Uterus (tissue), 4 donors: ENCODE data around the gene CCDC152. TPM values are rescaled to one million over a fixed set of nuclear protein-coding genes. Genes with fewer than 3 reads are reported as not detected.

Experiments used
- DNase-seq, 2 donors: peaks; one replicate each; pipeline ENCODE4 v3.0.0-alpha.2; 2019 to 2020
- H3K27ac ChIP-seq, 2 donors: fragments of 200-600 bp; sonication (generic); 1 replicate in 1 of 2; 2 replicates in 1 of 2; pipeline ENCODE4 v1.5.1; 2016 to 2018
- H3K27me3 ChIP-seq, 2 donors: fragments of 200-600 bp; sonication (generic); one replicate each; pipeline ENCODE4 v1.5.1; 2018 to 2019; ENCODE audit warnings: control low read depth in 1 of 2
- H3K36me3 ChIP-seq, 2 donors: fragments of 200-600 bp; sonication (generic); one replicate each; pipeline ENCODE4 v1.5.1; 2019; ENCODE audit warnings: control low read depth in 1 of 2
- H3K4me1 ChIP-seq, 2 donors: fragments of 200-600 bp; sonication (generic); one replicate each; pipeline ENCODE4 v1.5.1; 2018 to 2019; ENCODE audit warnings: control low read depth in 1 of 2
- H3K4me3 ChIP-seq, 2 donors: fragments of 200-600 bp; sonication (generic); 1 replicate in 1 of 2; 2 replicates in 1 of 2; pipeline ENCODE4 v1.5.1; 2018 to 2019; ENCODE audit warnings: mild to moderate bottlenecking in 1 of 2
- H3K9me3 ChIP-seq, 2 donors: fragments of 200-600 bp; sonication (generic); one replicate each; pipeline ENCODE4 v1.5.1; 2019; ENCODE audit warnings: control low read depth in 1 of 2
- POLR2A ChIP-seq, 2 donors: fragments of 450-650 bp; IDR thresholded peaks; one replicate each; pipeline ENCODE4 v1.6.1; 2016; ENCODE audit warnings: antibody characterized with exemption in 2 of 2, mild to moderate bottlenecking in 1 of 2, moderate library complexity in 1 of 2
- intact Hi-C: fragments of 100-400 bp; cut with DNase I; formaldehyde crosslinking; loops from one replicate; pipeline ENCODE4 v1.15.1; 2023; ENCODE audit warnings: low total_unique reads
- total RNA-seq, 4 donors: library from RNA; depleted of rRNA in 3 of 4; stranded (reverse); fragments of >200 nt in 3 of 4; gene quantifications; one replicate each; pipeline versions ENCODE4 v1.1.0 to v1.2.4, GENCODE V29; 2014 to 2023
- TF ChIP-seq, protein P1 (sequence below), 4 experiments: fragments of 200-600 bp in 2 of 4; fragments of 450-650 bp in 2 of 4; sonication (generic) in 2 of 4; IDR thresholded peaks; one replicate each; pipeline ENCODE4 v1.5.1; 2016 to 2019; ENCODE audit warnings: antibody characterized with exemption in 4 of 4, mild to moderate bottlenecking in 2 of 4, moderate library complexity in 1 of 4
- donor health status: DM: yes; HTN: yes; CAD: no.

CCDC152 gene
- total RNA-seq, 4 donors from 2014 or later, result 0.76 to 3.9 TPM; not detected in 2

DNA sequence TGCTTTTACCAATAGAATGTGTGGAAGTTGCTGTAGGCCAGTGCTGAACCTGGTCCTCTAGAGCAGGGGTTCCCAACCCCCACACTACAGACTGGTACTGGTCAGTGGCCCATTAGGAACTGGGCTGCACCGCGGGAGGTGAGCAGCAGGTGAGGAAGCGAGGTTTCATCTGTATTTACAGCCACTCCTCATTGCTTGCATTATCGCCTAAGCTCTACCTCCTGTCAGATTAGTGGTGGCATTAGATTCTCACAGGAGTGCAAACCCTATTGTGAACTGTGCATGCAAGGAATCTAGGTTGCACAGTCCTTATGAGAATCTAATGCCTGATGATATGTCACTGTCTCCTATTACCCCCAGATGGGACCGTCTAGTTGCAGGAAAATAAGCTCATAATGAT, 6.1 kb upstream of the CCDC152 start:
- no peak for DNase-seq
- TF ChIP-seq, protein P1, sequence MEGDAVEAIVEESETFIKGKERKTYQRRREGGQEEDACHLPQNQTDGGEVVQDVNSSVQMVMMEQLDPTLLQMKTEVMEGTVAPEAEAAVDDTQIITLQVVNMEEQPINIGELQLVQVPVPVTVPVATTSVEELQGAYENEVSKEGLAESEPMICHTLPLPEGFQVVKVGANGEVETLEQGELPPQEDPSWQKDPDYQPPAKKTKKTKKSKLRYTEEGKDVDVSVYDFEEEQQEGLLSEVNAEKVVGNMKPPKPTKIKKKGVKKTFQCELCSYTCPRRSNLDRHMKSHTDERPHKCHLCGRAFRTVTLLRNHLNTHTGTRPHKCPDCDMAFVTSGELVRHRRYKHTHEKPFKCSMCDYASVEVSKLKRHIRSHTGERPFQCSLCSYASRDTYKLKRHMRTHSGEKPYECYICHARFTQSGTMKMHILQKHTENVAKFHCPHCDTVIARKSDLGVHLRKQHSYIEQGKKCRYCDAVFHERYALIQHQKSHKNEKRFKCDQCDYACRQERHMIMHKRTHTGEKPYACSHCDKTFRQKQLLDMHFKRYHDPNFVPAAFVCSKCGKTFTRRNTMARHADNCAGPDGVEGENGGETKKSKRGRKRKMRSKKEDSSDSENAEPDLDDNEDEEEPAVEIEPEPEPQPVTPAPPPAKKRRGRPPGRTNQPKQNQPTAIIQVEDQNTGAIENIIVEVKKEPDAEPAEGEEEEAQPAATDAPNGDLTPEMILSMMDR (IDR thresholded peaks at IDR 0.05), result no peak

DNA sequence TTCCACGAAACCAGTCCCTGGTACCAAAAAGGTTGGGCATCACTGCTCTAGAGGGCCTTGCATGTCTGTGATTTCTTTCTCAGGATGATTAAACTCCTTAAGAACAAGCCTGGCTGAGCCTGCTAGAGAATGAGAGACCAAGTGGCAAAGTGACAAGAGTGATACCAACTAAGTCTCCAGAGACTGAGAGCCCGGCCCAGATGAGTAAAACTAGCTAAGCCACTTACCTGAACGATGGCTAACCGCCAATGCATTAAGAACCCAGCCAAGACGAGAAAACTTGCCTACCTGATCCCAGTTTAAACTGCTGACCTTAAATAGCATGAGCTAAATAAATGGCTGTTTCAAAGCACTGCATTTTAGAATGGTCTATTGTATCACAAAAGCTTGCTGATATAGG, 5.6 kb upstream of the CCDC152 start:
- Histone ChIP-seq H3K36me3 (no peaks in the 10 kb centered on the region), H3K4me1 (no peaks in the 10 kb centered on the region), H3K27me3 (no peaks in the 10 kb centered on the region), H3K4me3 (no peak overlapping the region), H3K27ac (no peak overlapping the region), H3K9me3 (no peaks in the 10 kb centered on the region)
- intact Hi-C loops, result no loop called here
- TF ChIP-seq, protein P1 (IDR thresholded peaks at IDR 0.05), result no peak
- TF ChIP-seq POLR2A (IDR thresholded peaks at IDR 0.05), result no peak
- DNase-seq, result no peak

More for the DNA sequence above, 6.1 kb upstream of the CCDC152 start:
- intact Hi-C loops, result no loop called here
- Histone ChIP-seq H3K36me3 (no peaks in the 10 kb centered on the region), H3K27me3 (no peaks in the 10 kb centered on the region), H3K4me1 (no peaks in the 10 kb centered on the region), H3K9me3 (no peaks in the 10 kb centered on the region), H3K27ac (no peak overlapping the region), H3K4me3 (no peak overlapping the region)

DNA sequence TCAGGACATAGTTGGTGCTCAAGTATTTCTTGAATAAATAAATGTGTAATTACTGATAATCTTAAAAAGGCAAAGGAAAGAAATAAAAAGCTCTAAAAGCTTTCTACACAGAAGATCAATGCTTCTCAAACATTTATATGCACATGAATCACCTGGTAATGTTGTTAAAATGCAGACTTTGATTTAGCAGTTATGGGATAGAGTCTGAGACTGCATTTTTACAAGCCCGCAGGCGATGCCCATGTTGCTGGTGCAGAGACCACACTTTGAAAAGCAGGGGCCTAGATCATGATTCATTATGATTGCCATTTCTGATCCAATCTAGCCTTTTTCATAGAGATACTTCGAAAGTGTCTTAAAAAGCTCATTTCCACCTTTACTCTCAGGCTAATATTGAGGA, 3.5 kb upstream of the CCDC152 start:
- H3K27ac ChIP-seq, result no peak overlapping the region
- no peak for DNase-seq
- TF ChIP-seq POLR2A (IDR thresholded peaks at IDR 0.05), result no peak
- TF ChIP-seq, protein P1 (IDR thresholded peaks at IDR 0.05), result no peak
- H3K9me3 ChIP-seq, result no peaks in the 10 kb centered on the region
- no peaks in the 10 kb centered on the region for H3K4me1 ChIP-seq
- H3K4me3 ChIP-seq, result no peak overlapping the region
- no peaks in the 10 kb centered on the region for H3K27me3 ChIP-seq
- H3K36me3 ChIP-seq, result no peaks in the 10 kb centered on the region
- intact Hi-C loops, result no loop called here

DNA sequence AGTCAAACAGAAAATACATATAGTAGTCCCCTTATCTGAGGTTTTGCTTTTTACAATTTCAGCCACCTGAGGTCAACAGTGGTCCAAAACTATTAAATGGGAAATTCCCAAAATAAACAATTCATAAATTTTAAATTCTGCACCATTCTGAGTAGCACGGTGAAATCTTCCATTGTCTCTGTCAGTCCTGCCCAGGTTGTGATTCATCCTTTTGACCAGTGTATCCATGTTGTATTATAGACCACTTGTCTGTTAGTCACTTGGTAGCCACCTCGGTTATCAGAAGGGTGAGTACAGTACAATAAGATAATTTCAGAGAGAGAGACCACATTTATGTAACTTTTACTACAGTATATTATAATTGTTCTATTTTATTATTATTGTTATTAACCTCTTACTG, 2.8 kb downstream of the CCDC152 start:
- Histone ChIP-seq H3K9me3 (no peaks in the 10 kb centered on the region), H3K36me3 (no peaks in the 10 kb centered on the region), H3K4me3 (no peak overlapping the region), H3K4me1 (no peaks in the 10 kb centered on the region), H3K27ac (no peak overlapping the region), H3K27me3 (no peaks in the 10 kb centered on the region)
- TF ChIP-seq, protein P1 (IDR thresholded peaks at IDR 0.05), result no peak
- no peak for TF ChIP-seq POLR2A (IDR thresholded peaks at IDR 0.05)
- DNase-seq, result no peak
- intact Hi-C loops, result no loop called here

DNA sequence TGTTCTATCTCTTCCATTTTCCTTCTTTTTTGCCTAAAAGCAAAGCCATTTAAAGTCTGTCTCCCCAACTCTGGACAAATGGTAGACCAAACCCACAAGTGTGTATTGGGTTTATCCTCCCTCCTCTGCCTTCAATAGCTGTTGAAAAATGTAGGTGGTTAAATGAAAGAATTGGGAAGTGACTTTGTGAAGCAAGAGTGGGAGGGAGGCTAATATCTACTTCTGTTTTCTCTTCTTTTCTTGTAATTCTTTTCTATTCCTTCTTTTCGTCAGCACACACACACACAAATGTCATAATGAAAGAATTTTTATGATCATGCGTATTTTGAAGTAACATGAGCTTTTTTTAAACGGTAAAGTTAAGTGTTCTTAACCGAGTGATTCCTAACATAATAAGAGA, 3.8 kb downstream of the CCDC152 start:
- Histone ChIP-seq H3K4me3 (no peak overlapping the region), H3K4me1 (no peaks in the 10 kb centered on the region), H3K27ac (no peak overlapping the region), H3K36me3 (no peaks in the 10 kb centered on the region), H3K9me3 (no peaks in the 10 kb centered on the region), H3K27me3 (no peaks in the 10 kb centered on the region)
- intact Hi-C loops, result no loop called here
- DNase-seq, result no peak
- no peak for TF ChIP-seq POLR2A (IDR thresholded peaks at IDR 0.05)
- TF ChIP-seq, protein P1 (IDR thresholded peaks at IDR 0.05), result no peak
